Ectodermal cell (in vitro differentiated cells): Measurements from ENCODE around the gene STK17A.
"Not testable (repeated sequence)": the region's sequence is repeated elsewhere in the genome, so short reads cannot be mapped to it uniquely, and the experiment has no call there.

ENCODE experiments used
- H3K27ac ChIP-seq: 2 replicates; pipeline ENCODE4 v1.7.0; 2013; ENCODE audit warnings: mild to moderate bottlenecking, low read depth, low read length; ENCODE audit not compliant: insufficient read depth, poor library complexity, severe bottlenecking
- H3K27me3 ChIP-seq: 2 replicates; pipeline ENCODE4 v1.7.0; 2013; ENCODE audit warnings: mild to moderate bottlenecking, low read length; ENCODE audit not compliant: insufficient read depth, control insufficient read depth, poor library complexity, severe bottlenecking
- H3K36me3 ChIP-seq: one replicate; pipeline ENCODE4 v1.7.0; 2013; ENCODE audit warnings: low read length; ENCODE audit not compliant: control insufficient read depth, insufficient read depth
- H3K4me1 ChIP-seq: one replicate; pipeline ENCODE4 v1.7.0; 2013; ENCODE audit warnings: low read length; ENCODE audit not compliant: control insufficient read depth, insufficient read depth
- H3K4me3 ChIP-seq: 2 replicates; pipeline ENCODE4 v1.7.0; 2013; ENCODE audit warnings: low read depth, low read length, control low read depth; ENCODE audit not compliant: insufficient read depth
- H3K9me3 ChIP-seq: 2 replicates; pipeline ENCODE4 v1.7.0; 2013; ENCODE audit warnings: mild to moderate bottlenecking, low read length, moderate library complexity; ENCODE audit not compliant: control insufficient read depth
- WGBS, 2 experiments: methylation state at CpG; one replicate each; pipeline ENCODE4 v1.1.7; 2013; ENCODE audit warnings: missing lambda C conversion rate in 2 of 2; 5-methylcytosine and 5-hydroxymethylcytosine counted together

Gene STK17A

DNA sequence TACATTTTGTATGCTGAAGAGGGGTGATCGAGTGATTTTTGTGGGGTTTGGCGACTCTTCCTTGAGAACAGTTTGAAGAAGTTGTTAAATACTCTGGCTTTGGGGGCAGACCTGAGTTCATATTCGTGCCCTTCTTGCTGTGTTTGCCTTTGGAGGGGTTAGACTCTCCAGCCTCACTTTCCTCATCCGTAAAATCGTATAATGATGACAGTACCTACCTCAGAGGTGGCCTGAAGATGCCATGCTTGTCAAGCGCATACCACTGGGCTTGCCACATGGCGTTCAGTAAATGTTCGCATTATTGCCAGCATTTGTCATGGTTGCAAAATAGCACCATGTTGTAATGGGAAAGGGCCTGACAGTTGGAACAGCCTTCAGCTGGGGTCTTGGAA lies 1.3 kb downstream of the STK17A start:
- WGBS, 2 experiments: 41% methylated on average over 8 of the region's 8 CpGs
- Histone ChIP-seq H3K4me3 (peak overlapping the region; percentile 53), H3K36me3 (no peaks in the 10 kb centered on the region), H3K4me1 (peaks cover 3% of the 10 kb centered on the region), H3K27me3 (peaks cover 17% of the 10 kb centered on the region), H3K9me3 (no peaks in the 10 kb centered on the region), H3K27ac (no peak overlapping the region)

DNA sequence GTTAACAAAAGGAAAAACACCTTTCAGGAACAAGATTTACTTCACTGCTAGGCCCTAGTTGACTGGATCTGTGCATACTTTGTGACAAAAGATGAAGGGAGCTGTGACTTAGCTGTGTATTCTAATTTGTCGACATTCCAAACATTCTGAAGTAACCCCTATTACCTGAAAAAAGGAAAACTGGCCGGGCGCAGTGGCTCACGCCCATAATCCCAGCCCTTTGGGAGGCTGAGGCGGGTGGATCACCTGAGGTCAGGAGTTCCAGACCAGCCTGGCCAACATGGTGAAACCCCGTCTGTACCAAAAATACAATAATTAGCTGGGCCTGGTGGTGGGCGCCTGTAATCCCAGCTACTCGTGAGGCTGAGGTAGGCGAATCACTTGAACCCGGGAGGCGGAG lies 1.8 kb downstream of the STK17A start:
- H3K36me3 ChIP-seq, H3K4me1 ChIP-seq, H3K4me3 ChIP-seq, H3K27ac ChIP-seq, H3K9me3 ChIP-seq: not testable (repeated sequence)
- H3K27me3 ChIP-seq: peaks cover 17% of the 10 kb centered on the region
- 84% methylated on average over 11 of the region's 11 CpGs for WGBS, 2 experiments

DNA sequence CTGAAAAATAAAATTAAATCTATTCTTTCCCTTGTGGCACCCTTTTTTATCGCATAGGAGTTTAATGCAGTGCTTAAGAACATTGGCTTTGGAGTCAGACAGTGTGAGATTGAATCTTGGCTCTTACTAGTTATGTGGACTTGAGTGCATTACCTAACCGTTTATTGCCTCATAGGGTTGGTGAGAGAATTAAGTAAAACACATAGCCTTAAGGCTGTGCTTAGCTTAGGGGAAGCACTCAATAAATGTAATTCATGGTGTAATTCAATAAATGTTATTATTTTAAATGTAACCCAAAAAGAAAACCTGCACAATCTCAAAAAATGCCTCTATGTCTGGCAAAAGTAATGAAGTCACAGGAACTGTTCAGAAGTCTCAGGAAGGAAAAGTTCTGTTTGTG lies 2.7 kb downstream of the STK17A start:
- no peaks in the 10 kb centered on the region for H3K9me3 ChIP-seq
- 94 to 100% methylated on average over 2 of the region's 2 CpGs for WGBS, 2 experiments
- H3K4me3 ChIP-seq: no peak overlapping the region

DNA sequence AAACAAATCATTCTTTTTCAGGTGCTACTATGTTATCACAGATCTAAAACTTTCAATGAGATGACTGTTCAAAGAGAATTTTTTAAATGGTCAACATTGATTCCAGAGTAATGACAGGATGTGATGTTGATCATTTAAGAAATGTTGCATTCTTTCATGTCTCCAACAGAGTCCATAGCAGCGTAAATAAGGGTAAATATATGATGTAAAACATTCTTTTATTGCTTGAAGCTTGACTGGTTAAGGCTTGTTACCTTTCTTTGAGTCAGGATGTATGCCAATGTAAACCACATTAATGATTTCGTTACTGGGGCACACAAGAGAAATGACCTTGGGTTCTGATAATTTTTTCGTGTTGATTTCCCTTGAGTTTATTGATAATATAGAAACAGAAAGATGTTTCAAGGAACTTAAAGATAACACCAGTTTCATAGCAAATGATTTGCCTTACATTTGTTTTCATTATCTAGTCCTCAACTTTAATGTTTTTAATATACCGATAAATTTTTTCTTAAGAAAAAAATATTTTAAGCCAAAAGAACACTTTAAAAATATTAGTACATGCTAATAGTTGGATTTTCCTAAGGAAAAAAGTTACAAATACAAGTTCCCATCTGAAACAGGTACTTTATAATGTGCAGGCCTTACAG lies 3.5 kb downstream of the STK17A start:
- peaks cover 17% of the 10 kb centered on the region for H3K27me3 ChIP-seq
- no peaks in the 10 kb centered on the region for H3K9me3 ChIP-seq
- no peak overlapping the region for H3K4me3 ChIP-seq
- H3K4me1 ChIP-seq: peaks cover 3% of the 10 kb centered on the region
- H3K27ac ChIP-seq: no peak overlapping the region
- H3K36me3 ChIP-seq: no peaks in the 10 kb centered on the region
- 90 to 97% methylated on average over 3 of the region's 4 CpGs for WGBS, 2 experiments

More for the DNA sequence above, 2.7 kb downstream of the STK17A start:
- Histone ChIP-seq H3K27ac (no peak overlapping the region), H3K4me1 (peaks cover 3% of the 10 kb centered on the region), H3K27me3 (peaks cover 17% of the 10 kb centered on the region), H3K36me3 (no peaks in the 10 kb centered on the region)

DNA sequence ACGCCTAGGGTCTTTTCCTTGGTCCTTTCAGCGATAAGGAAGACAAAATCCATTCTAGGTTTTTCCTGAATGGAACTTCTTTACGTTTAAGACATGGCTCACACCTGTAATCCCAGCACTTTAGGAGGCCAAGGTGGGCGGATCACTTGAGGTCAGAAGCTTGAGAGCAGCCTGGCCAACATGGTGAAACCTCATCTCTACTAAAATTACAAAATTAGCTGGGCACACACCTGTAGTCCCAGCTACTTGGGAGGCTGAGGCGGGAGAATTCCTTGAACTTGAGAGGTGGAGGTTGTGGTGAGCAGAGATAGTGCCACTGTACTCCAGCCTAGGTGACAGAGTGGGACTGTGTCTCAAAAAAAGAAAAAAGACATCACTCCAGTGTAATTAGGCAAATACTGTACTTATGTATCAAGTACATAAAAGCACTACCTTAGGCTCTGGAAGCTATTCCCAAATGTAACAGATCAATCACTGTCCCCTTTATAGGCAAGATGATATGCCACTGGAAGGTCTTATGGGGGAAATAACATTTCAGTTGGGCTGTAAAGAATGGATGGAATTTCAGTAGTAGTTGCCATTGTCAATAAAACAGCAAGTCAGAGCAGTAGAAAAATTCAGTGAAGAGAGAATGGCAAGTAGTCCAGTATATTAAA lies 5.7 kb downstream of the STK17A start:
- peaks cover 15% of the 10 kb centered on the region for H3K27me3 ChIP-seq
- peaks cover 3% of the 10 kb centered on the region for H3K4me1 ChIP-seq
- H3K9me3 ChIP-seq: no peaks in the 10 kb centered on the region
- no peaks in the 10 kb centered on the region for H3K36me3 ChIP-seq
- no peak overlapping the region for H3K4me3 ChIP-seq
- 84 to 89% methylated on average over 5 of the region's 5 CpGs for WGBS, 2 experiments
- no peak overlapping the region for H3K27ac ChIP-seq

DNA sequence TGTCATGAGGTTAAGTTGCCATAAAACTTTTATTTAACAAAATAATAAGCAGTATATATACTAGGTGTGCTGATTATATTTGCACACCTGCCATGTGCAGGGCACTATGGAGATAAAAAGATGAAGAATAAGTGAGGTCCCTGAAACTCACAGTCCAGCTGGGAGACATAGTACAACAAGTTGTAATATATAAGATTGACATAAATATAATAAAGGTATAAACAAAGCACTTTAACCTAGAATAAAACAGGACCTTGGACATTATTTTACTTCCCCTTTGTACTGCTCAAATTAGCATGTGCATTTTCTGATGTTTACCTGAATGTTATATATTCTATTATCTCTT lies 6.2 kb downstream of the STK17A start:
- no peaks in the 10 kb centered on the region for H3K36me3 ChIP-seq
- H3K4me1 ChIP-seq: peaks cover 3% of the 10 kb centered on the region
- H3K27me3 ChIP-seq: peaks cover 10% of the 10 kb centered on the region
- H3K27ac ChIP-seq: no peak overlapping the region
- no peak overlapping the region for H3K4me3 ChIP-seq
- no peaks in the 10 kb centered on the region for H3K9me3 ChIP-seq

DNA sequence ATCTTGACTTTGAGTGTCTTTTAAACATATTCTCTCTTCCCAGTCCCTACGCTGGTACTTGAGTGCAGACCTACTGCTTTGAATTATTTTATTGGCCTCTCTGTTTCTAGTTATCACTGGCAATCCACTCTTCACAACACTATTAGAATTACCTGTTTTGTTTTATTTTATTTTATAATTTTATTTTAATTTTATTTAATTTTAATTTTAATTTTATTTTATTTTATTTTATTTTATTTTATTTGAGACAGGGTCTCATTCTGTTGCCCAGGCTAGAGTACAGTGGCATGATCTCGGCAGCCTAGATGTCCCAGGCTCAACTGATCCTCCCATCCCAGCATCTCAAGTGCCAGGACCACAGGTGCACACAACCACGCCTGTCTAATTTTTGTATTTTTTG lies 6.8 kb downstream of the STK17A start:
- Histone ChIP-seq H3K36me3 (no peaks in the 10 kb centered on the region), H3K27ac (no peak overlapping the region), H3K4me1 (peaks cover under 1% of the 10 kb centered on the region), H3K27me3 (peaks cover 4% of the 10 kb centered on the region), H3K4me3 (no peak overlapping the region), H3K9me3 (no peaks in the 10 kb centered on the region)
- WGBS, 2 experiments: 93 to 96% methylated on average over 3 of the region's 3 CpGs

DNA sequence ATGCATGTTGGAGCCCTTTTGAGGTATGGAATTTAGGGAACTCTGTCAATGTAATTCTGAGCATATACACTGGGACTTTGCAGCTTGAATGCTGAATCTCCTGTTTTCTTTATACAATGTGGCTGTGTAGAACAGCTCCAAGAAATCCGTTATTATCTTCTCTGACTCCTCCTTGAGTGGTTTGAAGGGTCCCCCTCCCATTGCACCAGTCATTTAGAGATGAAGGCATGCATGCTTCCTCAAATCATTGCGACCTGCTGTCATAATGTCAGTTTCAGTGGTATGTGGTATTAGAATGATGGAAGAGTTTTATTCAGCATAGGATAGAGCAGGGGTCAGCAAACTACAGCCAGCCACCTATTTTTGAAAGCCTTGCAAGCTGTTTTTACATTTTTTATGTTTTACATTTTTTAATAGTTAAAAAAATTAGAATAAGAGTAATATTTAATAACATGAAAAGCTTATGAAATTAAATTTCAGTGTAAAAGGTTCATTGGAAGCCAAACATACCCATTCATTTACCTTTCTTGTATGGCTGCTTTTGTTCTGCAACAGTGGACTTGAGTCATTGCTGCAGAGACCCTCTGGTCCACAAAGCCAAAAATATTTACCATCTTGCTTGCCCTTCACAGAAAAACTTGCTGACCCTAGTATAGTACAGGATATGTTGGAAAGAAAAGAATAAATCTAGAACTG lies 8.1 kb downstream of the STK17A start:
- WGBS, 2 experiments: 84 to 92% methylated on average over 2 of the region's 2 CpGs
- no peak overlapping the region for H3K4me3 ChIP-seq

DNA sequence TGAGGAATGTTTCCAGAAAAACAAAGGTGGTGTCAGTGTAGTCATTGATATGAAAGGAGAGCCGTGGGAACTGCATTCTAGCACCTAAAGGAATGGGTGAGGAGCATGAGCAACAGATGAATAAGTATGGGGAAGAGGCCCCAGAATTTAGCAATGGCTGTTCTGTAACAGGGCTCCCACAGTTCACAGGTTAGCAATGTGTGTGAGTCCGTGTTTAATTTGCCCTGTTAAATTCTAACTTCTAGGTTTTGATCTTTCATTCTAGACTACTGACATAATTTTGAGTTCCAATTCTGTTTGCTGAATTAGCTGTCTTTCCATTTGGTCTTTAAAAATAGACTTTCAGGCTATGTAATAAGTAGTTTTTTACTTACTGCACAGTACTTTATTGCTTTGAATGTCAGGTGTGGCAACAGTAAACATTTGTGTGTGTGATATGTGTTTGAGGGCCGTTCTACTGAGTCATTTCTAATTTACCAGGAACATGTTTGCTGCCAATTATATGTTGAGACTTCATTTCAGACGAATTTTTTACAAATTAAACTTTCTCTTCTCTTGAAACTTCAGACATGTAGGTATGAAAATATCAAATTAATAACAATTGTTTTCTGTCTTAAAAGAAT lies 8.8 kb downstream of the STK17A start:
- H3K9me3 ChIP-seq: no peaks in the 10 kb centered on the region
- no peaks in the 10 kb centered on the region for H3K27me3 ChIP-seq
- H3K4me1 ChIP-seq: no peaks in the 10 kb centered on the region
- H3K27ac ChIP-seq: no peak overlapping the region
- no peak overlapping the region for H3K4me3 ChIP-seq
- no peaks in the 10 kb centered on the region for H3K36me3 ChIP-seq
- 79 to 85% methylated on average over 3 of the region's 4 CpGs for whole genome bisulfite sequencing, 2 experiments

More for the DNA sequence above, 8.1 kb downstream of the STK17A start:
- Histone ChIP-seq H3K9me3 (no peaks in the 10 kb centered on the region), H3K4me1 (no peaks in the 10 kb centered on the region), H3K27me3 (no peaks in the 10 kb centered on the region), H3K27ac (no peak overlapping the region), H3K36me3 (no peaks in the 10 kb centered on the region)

DNA sequence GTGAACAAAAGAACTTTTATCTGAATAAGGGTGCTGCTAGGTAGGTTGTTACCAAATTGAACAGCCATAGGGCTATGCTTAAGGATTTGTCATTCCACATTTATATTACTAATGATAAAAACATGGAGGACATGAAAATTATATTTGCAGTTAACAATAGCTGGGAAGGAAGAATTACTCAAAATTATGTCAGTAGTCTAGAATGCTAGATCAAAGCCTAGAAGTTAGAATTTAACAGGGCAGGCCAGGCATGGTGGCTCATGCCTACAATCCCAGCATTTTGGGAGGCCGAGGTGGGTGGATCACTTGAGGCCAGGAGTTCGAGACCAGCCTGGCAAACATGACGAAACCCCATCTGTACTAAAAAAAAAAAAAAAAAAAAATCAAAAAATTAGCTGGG lies 9.4 kb downstream of the STK17A start:
- 97 to 98% methylated on average over 2 to 3 of the region's 3 CpGs for WGBS, 2 experiments
- Histone ChIP-seq H3K4me3 (no peak overlapping the region), H3K4me1 (no peaks in the 10 kb centered on the region), H3K27ac (no peak overlapping the region), H3K9me3 (no peaks in the 10 kb centered on the region), H3K27me3 (no peaks in the 10 kb centered on the region), H3K36me3 (no peaks in the 10 kb centered on the region)
